ENCODE results near the gene GPD1L. TPM values are rescaled to one million over a fixed set of nuclear protein-coding genes. Genes with fewer than 3 reads are reported as not detected.

The GPD1L gene
- total RNA-seq, 1 donor from 2014 or later, result 77.9 TPM

- Histone ChIP-seq H3K4me3 (no peak overlapping the region), H3K36me3 (peaks cover 72% of the 10 kb centered on the region), H3K27ac (no peak overlapping the region), H3K27me3 (ENCODE audit: low read depth) (no peaks in the 10 kb centered on the region), H3K9me3 (no peaks in the 10 kb centered on the region), H3K4me1 (no peaks in the 10 kb centered on the region)
- ATAC-seq (no peak), DNase-seq (no peak)
- intact Hi-C loops (cut with DNase I), result no loop called here
- TF ChIP-seq CTCF (IDR thresholded peaks at IDR 0.05), result no peak
These were observed 51.3 kb downstream of the GPD1L start for GRCh38 chr3:32157600-32158264.

- TF ChIP-seq CTCF (IDR thresholded peaks at IDR 0.05), result no peak
- Histone ChIP-seq H3K9me3 (no peaks in the 10 kb centered on the region), H3K4me1 (no peaks in the 10 kb centered on the region), H3K36me3 (peaks cover 68% of the 10 kb centered on the region), H3K27ac (no peak overlapping the region), H3K4me3 (no peak overlapping the region), H3K27me3 (ENCODE audit: low read depth) (no peaks in the 10 kb centered on the region)
- intact Hi-C loops (cut with DNase I), result no loop called here
- no peak for DNase-seq
- ATAC-seq, result no peak
These were observed 54.3 kb downstream of the GPD1L start for GRCh38 chr3:32160706-32161214.

DNA sequence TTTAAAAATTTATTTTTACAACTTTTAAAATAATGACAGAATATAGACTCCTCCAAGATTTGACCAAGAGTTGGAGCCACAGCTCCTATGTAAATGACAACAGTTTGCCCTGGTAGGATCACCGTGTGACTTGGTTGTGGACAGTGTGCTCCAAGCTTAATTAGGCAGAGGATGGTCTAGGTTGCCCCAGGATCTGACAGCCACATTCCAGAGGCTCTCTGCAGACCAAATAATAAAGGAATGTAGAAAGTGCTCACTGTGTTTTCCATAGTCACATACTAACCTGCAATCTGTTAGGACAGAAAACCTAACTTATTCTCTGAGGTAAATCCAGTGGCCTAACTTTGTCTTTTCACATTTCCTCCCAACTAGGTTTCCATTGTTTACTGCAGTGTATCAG, 59.0 kb downstream of the GPD1L start:
- no peak for TF ChIP-seq CTCF (IDR thresholded peaks at IDR 0.05)
- DNase-seq (no peak), ATAC-seq (no peak)
- no peak overlapping the region for H3K4me3 ChIP-seq
- H3K27me3 ChIP-seq (ENCODE audit: low read depth), result no peaks in the 10 kb centered on the region
- intact Hi-C loops (cut with DNase I), result no loop called here
- H3K36me3 ChIP-seq, result peaks cover 60% of the 10 kb centered on the region
- no peak overlapping the region for H3K27ac ChIP-seq
- no peaks in the 10 kb centered on the region for H3K4me1 ChIP-seq
- no peaks in the 10 kb centered on the region for H3K9me3 ChIP-seq

- peaks cover 48% of the 10 kb centered on the region for H3K36me3 ChIP-seq
- DNase-seq (no peak), ATAC-seq (no peak)
- no peaks in the 10 kb centered on the region for H3K4me1 ChIP-seq
- no peak for TF ChIP-seq CTCF (IDR thresholded peaks at IDR 0.05)
- H3K27ac ChIP-seq, result no peak overlapping the region
- intact Hi-C loops (cut with DNase I), result no loop called here
- H3K27me3 ChIP-seq (ENCODE audit: low read depth), result no peaks in the 10 kb centered on the region
- no peak overlapping the region for H3K4me3 ChIP-seq
- H3K9me3 ChIP-seq, result peaks cover 5% of the 10 kb centered on the region
These were observed 60.2 kb downstream of the GPD1L start for GRCh38 chr3:32166654-32167053.

- intact Hi-C loops (cut with DNase I), result no loop called here
- H3K9me3 ChIP-seq, result peaks cover 7% of the 10 kb centered on the region
- H3K36me3 ChIP-seq, result peaks cover 8% of the 10 kb centered on the region
- H3K27ac ChIP-seq, result no peak overlapping the region
- no peaks in the 10 kb centered on the region for H3K27me3 ChIP-seq (ENCODE audit: low read depth)
- DNase-seq, result no peak
- H3K4me1 ChIP-seq, result peaks cover 5% of the 10 kb centered on the region
- TF ChIP-seq CTCF (IDR thresholded peaks at IDR 0.05), result no peak
- ATAC-seq, result no peak
- no peak overlapping the region for H3K4me3 ChIP-seq
These were observed 66.0 kb downstream of the GPD1L start for GRCh38 chr3:32172420-32172819.

Data from lower lobe of right lung (tissue), 2 donors.